B cell (primary cell): ENCODE measurements around the gene PLEKHA3. TPM values are rescaled to one million over a fixed set of nuclear protein-coding genes. Genes with fewer than 3 reads are reported as not detected.

Source experiments
- ATAC-seq: fragments of 200-7000 bp; cut with Tn5 transposase; one replicate; pipeline ENCODE4 v1.10.0; 2021; ENCODE audit warnings: low read depth, mild to moderate bottlenecking, moderate number of reproducible peaks, moderate library complexity
- CTCF ChIA-PET: fragments of 350-600 bp; sonication (Branson Sonifier 250); formaldehyde crosslinking; loops from one replicate; lab custom pipeline; 2021; ENCODE audit warnings: antibody characterized with exemption, inconsistent platforms; lab: Charles Lee
- POLR2A ChIA-PET: fragments of 350-600 bp; sonication (Branson Sonifier 250); formaldehyde crosslinking; loops from one replicate; lab custom pipeline; 2021; ENCODE audit warnings: antibody characterized with exemption; lab: Charles Lee
- DNase-seq: peaks from one replicate; pipeline ENCODE4 v3.0.0; 2013
- H2AFZ ChIP-seq: 2 replicates; pipeline ENCODE4 v1.6.1; 2012; ENCODE audit warnings: mild to moderate bottlenecking, low read depth, low read length; ENCODE audit not compliant: insufficient read depth, poor library complexity, severe bottlenecking
- H3K27ac ChIP-seq, 2 donors: 1 replicate in 1 of 2; 2 replicates in 1 of 2; pipeline ENCODE4 v1.5.1; 2012 to 2013; ENCODE audit warnings: low read length in 2 of 2, mild to moderate bottlenecking in 2 of 2, moderate library complexity in 1 of 2
- H3K27me3 ChIP-seq, 4 experiments: fragments of 200-600 bp in 1 of 4; sonication (generic) in 1 of 4; replicated peaks in 1 of 4; 1 replicate in 2 of 4; 2 replicates in 2 of 4; pipeline versions ENCODE4 v1.6.1 to v1.7.0; 2013 to 2016; ENCODE audit warnings: low read length in 3 of 4, mild to moderate bottlenecking in 2 of 4, mixed read lengths in 1 of 4, moderate library complexity in 1 of 4; ENCODE audit not compliant: insufficient read depth in 4 of 4, control insufficient read depth in 3 of 4; ENCODE audit errors: control extremely low read depth in 1 of 4
- H3K36me3 ChIP-seq, 2 experiments: replicated peaks in 1 of 2; 1 replicate in 1 of 2; 2 replicates in 1 of 2; pipeline versions ENCODE4 v1.6.1 to v1.7.1; 2013; ENCODE audit warnings: low read length in 1 of 2; ENCODE audit not compliant: insufficient read depth in 2 of 2, control insufficient read depth in 1 of 2; ENCODE audit errors: control extremely low read depth in 1 of 2, extremely low read depth in 1 of 2
- H3K4me1 ChIP-seq, 2 donors: fragments of 200-600 bp in 1 of 2; sonication (generic) in 1 of 2; 1 replicate in 1 of 2; 2 replicates in 1 of 2; pipeline versions ENCODE4 v1.5.1 to v1.6.1; 2013 to 2017; ENCODE audit warnings: low read length in 2 of 2; ENCODE audit not compliant: control insufficient read depth in 2 of 2, insufficient read depth in 2 of 2
- H3K4me2 ChIP-seq: replicated peaks from 2 replicates; pipeline ENCODE3; 2012; ENCODE audit warnings: mild to moderate bottlenecking, low read depth, low read length; ENCODE audit not compliant: poor library complexity, severe bottlenecking
- H3K4me3 ChIP-seq, 5 experiments: fragments of 200-600 bp in 1 of 5; sonication (generic) in 1 of 5; 1 replicate in 3 of 5; 2 replicates in 2 of 5; pipeline versions ENCODE4 v1.5.1 to v1.7.0; 2011 to 2016; ENCODE audit warnings: low read length in 4 of 5, mild to moderate bottlenecking in 4 of 5, low read depth in 2 of 5, control low read depth in 1 of 5, moderate library complexity in 1 of 5; ENCODE audit not compliant: insufficient read depth in 1 of 5; ENCODE audit errors: control extremely low read depth in 1 of 5, extremely low read depth in 1 of 5
- H3K79me2 ChIP-seq: fragments of 200-600 bp; sonication (generic); one replicate; pipeline ENCODE4 v1.6.0; 2016; ENCODE audit warnings: low read length; ENCODE audit not compliant: control insufficient read depth, insufficient read depth
- H3K9ac ChIP-seq: fragments of 200-600 bp; sonication (generic); 2 replicates; pipeline ENCODE4 v1.6.1; 2017; ENCODE audit warnings: mild to moderate bottlenecking, low read length, moderate library complexity
- H3K9me3 ChIP-seq, 3 donors: one replicate each; pipeline versions ENCODE4 v1.6.1 to v1.7.1; 2013; ENCODE audit warnings: low read length in 2 of 3; ENCODE audit not compliant: control insufficient read depth in 2 of 3, insufficient read depth in 1 of 3; ENCODE audit errors: control extremely low read depth in 1 of 3
- H4K20me1 ChIP-seq: 2 replicates; pipeline ENCODE4 v1.6.0; 2012; ENCODE audit warnings: mild to moderate bottlenecking, low read length; ENCODE audit not compliant: insufficient read depth, control insufficient read depth, poor library complexity, severe bottlenecking
- H3K27ac Mint-ChIP-seq: one replicate; pipeline ENCODE4 v1.8.0; 2021; ENCODE audit warnings: mixed read lengths
- H3K27me3 Mint-ChIP-seq: one replicate; pipeline ENCODE4 v1.8.0; 2021; ENCODE audit warnings: mixed read lengths
- H3K4me1 Mint-ChIP-seq: one replicate; pipeline ENCODE4 v1.8.0; 2021; ENCODE audit warnings: mixed read lengths
- H3K4me3 Mint-ChIP-seq: one replicate; pipeline ENCODE4 v1.8.0; 2021; ENCODE audit warnings: mixed read lengths
- H3K9me3 Mint-ChIP-seq: one replicate; pipeline ENCODE4 v1.8.0; 2022; ENCODE audit warnings: mixed read lengths; ENCODE audit not compliant: insufficient read depth
- EZH2 ChIP-seq: IDR thresholded peaks from 2 replicates; pipeline ENCODE4 v1.6.1; 2012; ENCODE audit warnings: borderline replicate concordance, low read depth, mild to moderate bottlenecking, moderate library complexity, low read length; ENCODE audit not compliant: insufficient read depth, poor library complexity, severe bottlenecking
- WGBS: methylation state at CpG from one replicate; pipeline ENCODE4 v1.1.5; 2013; ENCODE audit warnings: missing lambda C conversion rate; ENCODE audit not compliant: insufficient coverage; 5-methylcytosine and 5-hydroxymethylcytosine counted together
- intact Hi-C: fragments of 100-400 bp; cut with micrococcal nuclease; formaldehyde crosslinking; loops from one replicate; pipeline ENCODE4 v1.10.0; 2022
- polyA minus RNA-seq: library from RNA; depleted of rRNA, polyadenylated mRNA; stranded (reverse); fragments of >200 nt; gene quantifications from 2 replicates; pipeline ENCODE4 v1.2.3, GENCODE V29; 2012
- polyA plus RNA-seq: library from polyadenylated mRNA; depleted of rRNA; stranded (reverse); fragments of >200 nt; gene quantifications from 2 replicates; pipeline ENCODE4 v1.2.3, GENCODE V29; 2012
- total RNA-seq, 2 donors: library from RNA; stranded (reverse); fragments of 120-200 nt in 1 of 2; gene quantifications; 1 replicate in 1 of 2; 2 replicates in 1 of 2; pipeline versions ENCODE4 v1.2.3 to v1.2.4, GENCODE V29; 2013 to 2022
- TF ChIP-seq, protein P1 (sequence below): fragments of 200-600 bp; IDR thresholded peaks from one replicate; pipeline ENCODE4 v1.8.0; 2022; ENCODE audit warnings: antibody characterized with exemption, mild to moderate bottlenecking

Gene PLEKHA3
- total RNA-seq (29.3 and 37.7 TPM in 2 replicates), polyA plus RNA-seq (4.8 and 6.3 TPM in 2 replicates), polyA minus RNA-seq (9.3 and 9.5 TPM in 2 replicates)
- 21.0 TPM for total RNA-seq (2013)

DNA sequence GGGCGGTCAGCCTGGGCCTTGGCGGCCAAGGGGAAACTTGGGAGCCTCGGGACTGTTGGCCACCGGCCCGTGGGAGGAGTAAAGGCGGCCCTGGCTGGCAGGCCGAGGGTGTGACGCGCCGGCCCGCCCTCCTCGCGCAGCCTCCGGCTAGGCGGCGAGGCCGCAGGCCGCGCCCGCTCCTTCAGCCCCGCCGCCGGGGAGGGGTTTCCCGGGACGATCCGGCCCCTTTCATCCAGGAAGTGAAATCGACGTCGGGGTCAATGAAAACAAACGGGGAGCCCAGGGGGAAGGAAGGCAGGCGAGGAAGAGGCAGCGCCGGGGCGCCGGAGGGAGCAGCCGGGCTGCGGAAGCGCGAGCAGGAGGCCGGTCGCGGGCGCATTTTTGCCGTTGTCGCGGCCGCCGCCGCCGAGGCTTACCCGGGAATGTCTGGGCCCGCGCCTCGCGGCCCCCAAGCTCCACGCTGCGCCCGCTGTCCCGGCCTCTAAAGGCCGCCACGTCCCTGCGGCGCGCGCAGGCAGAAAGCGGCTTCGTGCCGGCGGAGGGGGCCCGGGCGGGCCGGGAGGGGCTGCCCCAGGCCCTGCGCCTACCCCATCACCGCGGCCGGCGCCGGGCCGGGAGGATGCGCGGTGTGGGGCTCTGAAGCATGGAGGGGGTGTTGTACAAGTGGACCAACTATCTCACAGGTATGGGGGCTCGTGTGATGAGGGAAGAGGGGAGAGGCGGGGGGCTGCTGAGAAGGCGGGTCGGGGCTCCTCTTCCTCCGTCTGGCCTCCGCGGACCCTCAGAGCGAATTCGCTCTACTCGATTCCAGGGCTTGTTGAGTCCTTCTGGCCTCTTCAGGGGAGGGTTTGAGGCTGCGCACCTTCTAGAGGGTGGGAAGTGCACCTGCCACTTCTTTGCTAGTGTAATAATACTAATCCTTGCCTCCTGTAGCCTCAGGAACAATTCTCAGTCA is at the start of gene PLEKHA3:
TSS of gene PLEKHA3 (plus strand) at position 231 of the 955 bp plus-strand sequence. CDS start at position 644, 413 bp downstream.
- H3K27ac Mint-ChIP-seq: peak within 1 kb of the TSS; percentile 97
- DNase-seq (peak; percentile 89), ATAC-seq (peak; percentile 63)
- Histone ChIP-seq H3K36me3 (no peaks in the 10 kb centered on the region), H3K4me3 (peak within 1 kb of the TSS; percentile 52 to 98 (median 69)), H3K9me3 (no peaks in the 10 kb centered on the region), H3K9ac (peak within 1 kb of the TSS; percentile 92), H3K4me1 (peaks cover 32 to 34% of the 10 kb centered on the region in 2 donors), H3K27me3 (no peaks in the 10 kb centered on the region), H4K20me1 (peaks cover 36% of the 10 kb centered on the region), H3K27ac (peak within 1 kb of the TSS; percentile 86 to 90), H3K4me2 (peak within 1 kb of the TSS; percentile 94), H2AFZ (peak within 1 kb of the TSS; percentile 93), H3K79me2 (peaks cover 49% of the 10 kb centered on the region)
- intact Hi-C loops: no loop called here
- TF ChIP-seq EZH2: no peak
- TF ChIP-seq, protein P1, sequence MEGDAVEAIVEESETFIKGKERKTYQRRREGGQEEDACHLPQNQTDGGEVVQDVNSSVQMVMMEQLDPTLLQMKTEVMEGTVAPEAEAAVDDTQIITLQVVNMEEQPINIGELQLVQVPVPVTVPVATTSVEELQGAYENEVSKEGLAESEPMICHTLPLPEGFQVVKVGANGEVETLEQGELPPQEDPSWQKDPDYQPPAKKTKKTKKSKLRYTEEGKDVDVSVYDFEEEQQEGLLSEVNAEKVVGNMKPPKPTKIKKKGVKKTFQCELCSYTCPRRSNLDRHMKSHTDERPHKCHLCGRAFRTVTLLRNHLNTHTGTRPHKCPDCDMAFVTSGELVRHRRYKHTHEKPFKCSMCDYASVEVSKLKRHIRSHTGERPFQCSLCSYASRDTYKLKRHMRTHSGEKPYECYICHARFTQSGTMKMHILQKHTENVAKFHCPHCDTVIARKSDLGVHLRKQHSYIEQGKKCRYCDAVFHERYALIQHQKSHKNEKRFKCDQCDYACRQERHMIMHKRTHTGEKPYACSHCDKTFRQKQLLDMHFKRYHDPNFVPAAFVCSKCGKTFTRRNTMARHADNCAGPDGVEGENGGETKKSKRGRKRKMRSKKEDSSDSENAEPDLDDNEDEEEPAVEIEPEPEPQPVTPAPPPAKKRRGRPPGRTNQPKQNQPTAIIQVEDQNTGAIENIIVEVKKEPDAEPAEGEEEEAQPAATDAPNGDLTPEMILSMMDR: no peak
- H3K4me1 Mint-ChIP-seq: peaks cover 52% of the 10 kb centered on the region
- peak within 1 kb of the TSS; percentile 98 for H3K4me3 Mint-ChIP-seq
- ChIA-PET CTCF (interaction anchor here (0.7 to 2.1 kb wide), 3 partner anchors 66 to 215 kb away, joined by 3 to 4 read pairs (median 4); no protein-coding TSS in a partner anchor), POLR2A (interaction anchor here (0.6 to 1.7 kb wide), 2 partner anchors 30 to 114 kb away, joined by 3 to 5 read pairs; partner anchors contain the start of genes PJVK and PRKRA)
- no peaks in the 10 kb centered on the region for H3K27me3 Mint-ChIP-seq
- WGBS: under 1% methylated on average over 73 of the region's 92 CpGs
- H3K9me3 Mint-ChIP-seq: no peaks in the 10 kb centered on the region
